NOMO-1 treated with DMSO at 0.1 percent for 48 hours (cell line): ENCODE data around the gene TULP3.

Source experiments
- DNase-seq: peaks from one replicate; lab custom pipeline; 2025; ENCODE audit not compliant: unreplicated experiment; lab: John Stamatoyannopoulos, UW

The TULP3 gene

GRCh38 chr12:2963760-2964292 lies 73.1 kb downstream of the TULP3 start:
- no peak for DNase-seq

GRCh38 chr12:2967651-2968050 lies 77.0 kb downstream of the TULP3 start:
- no peak for DNase-seq

- DNase-seq, result no peak
These were observed 80.1 kb downstream of the TULP3 start for GRCh38 chr12:2970744-2971143.

GRCh38 chr12:2973566-2973965 lies 82.9 kb downstream of the TULP3 start:
- no peak for DNase-seq

GRCh38 chr12:2974560-2974971 lies 83.9 kb downstream of the TULP3 start:
- no peak for DNase-seq

GRCh38 chr12:2976581-2976996 lies 85.9 kb downstream of the TULP3 start:
- no peak for DNase-seq

GRCh38 chr12:2977776-2978175 lies 87.1 kb downstream of the TULP3 start:
- DNase-seq, result no peak

- DNase-seq, result no peak
These were observed 89.1 kb downstream of the TULP3 start for GRCh38 chr12:2979806-2980205.

- no peak for DNase-seq
These were observed 89.9 kb downstream of the TULP3 start for GRCh38 chr12:2980630-2981029.

GRCh38 chr12:2982361-2982760 lies 91.7 kb downstream of the TULP3 start:
- no peak for DNase-seq

GRCh38 chr12:2984249-2984648 lies 93.6 kb downstream of the TULP3 start:
- DNase-seq, result no peak

- no peak for DNase-seq
These were observed 94.0 kb downstream of the TULP3 start for GRCh38 chr12:2984698-2985097.

- DNase-seq, result no peak
These were observed 96.2 kb downstream of the TULP3 start for GRCh38 chr12:2986876-2987275.

GRCh38 chr12:2988494-2988893 lies 97.8 kb downstream of the TULP3 start:
- DNase-seq, result no peak
